NCI-H1417 (cell line): Measurements from ENCODE around the gene MRPS18C.
"Not testable (repeated sequence)": the region's sequence is repeated elsewhere in the genome, so short reads cannot be mapped to it uniquely, and the experiment has no call there.

ENCODE experiments used
- DNase-seq, 3 experiments: peaks; one replicate each; lab custom pipeline; 2025; lab: John Stamatoyannopoulos, UW

Gene MRPS18C

GRCh38 chr4:83455281-83456183 lies at the start of gene MRPS18C, which contains the start of gene HELQ:
TSS of gene MRPS18C (plus strand) at chr4:83456058. CDS start at chr4:83456078, 20 bp downstream.
TSS of gene HELQ (minus strand) at chr4:83455823. CDS start at chr4:83455693, 130 bp downstream.
- DNase-seq, result peak; percentile 97 to 99 (median 99)

DNA sequence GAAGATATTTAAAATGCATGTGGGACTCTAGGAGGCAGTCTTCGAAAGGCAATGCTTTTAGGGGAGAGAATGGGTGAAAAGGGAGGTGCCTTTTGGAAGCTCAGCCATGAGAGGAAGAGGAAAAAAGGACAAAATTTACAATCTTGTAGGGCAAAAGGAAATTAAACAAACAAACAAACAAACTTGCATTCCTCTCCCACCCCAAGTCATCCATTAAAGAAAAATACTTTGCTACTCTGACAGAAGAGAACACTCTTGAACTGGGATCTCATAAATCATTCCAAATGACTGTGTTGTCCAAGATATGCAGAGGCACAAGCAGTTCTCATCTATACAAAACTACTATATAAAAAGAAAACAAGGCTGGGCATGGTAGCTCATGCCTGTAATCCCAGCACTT lies 47.0 kb upstream of the MRPS18C start:
- no peak for DNase-seq

DNA sequence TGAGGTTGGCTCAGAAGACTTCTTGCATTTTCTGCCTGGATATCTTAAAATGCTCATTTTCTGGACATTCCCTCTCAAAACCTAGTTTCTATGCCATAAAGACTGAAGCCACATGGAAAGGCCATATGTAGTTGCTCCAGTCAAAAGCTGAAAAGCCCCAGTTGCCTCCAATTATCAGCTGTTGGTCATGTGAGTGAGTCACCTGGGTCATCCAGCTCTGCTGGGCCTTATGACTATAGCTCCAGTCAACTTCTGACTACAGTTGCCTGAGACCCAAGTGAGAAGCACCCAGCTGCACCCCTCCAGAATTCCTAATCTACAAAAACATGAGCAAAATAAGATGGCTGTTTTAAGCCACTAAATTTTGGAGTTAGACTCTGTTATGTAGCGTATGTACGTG lies 42.2 kb upstream of the MRPS18C start:
- DNase-seq, result no peak

DNA sequence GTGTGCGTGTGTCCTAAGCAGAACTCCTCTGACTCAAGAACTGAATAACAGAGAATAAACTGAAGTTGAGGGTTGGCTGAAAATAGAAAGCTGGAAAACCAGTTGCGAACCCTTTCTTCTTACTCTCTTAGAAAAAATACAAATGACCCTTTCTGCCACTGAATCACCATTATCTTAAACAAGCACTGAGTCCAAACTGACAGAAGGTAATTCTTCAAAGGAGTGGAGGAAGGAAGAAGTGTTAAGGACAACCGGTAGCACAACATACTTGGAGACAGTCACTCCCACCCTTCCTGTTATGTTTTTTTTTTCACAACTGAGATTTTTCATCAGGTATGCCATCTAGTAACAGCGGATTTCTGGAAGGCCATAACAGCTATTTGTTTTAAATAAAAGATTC lies 38.3 kb upstream of the MRPS18C start:
- DNase-seq, result no peak

- no peak for DNase-seq
Observed at GRCh38 chr4:83418211-83418610, 37.6 kb upstream of the MRPS18C start.

DNA sequence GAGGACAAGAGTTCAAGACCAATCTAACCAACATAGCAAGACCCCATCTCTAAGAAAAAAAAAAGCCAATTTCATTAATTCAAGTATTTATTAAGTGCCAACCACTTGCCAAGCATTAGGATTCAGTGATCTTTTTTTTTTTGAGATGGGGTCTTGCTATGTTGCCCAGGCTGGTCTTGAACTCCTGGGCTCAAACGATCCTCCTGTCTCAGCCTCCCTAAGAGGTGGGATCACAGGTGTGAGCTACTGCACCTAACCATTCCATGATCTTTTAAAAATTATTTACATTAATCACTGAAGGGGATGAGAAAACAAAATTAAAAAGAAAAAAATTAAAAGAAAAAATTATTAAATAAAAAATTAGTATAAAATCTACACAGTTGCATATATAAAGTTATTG lies 24.7 kb upstream of the MRPS18C start:
- no peak for DNase-seq

GRCh38 chr4:83436680-83437079 lies 19.2 kb upstream of the MRPS18C start:
- DNase-seq, result no peak

DNA sequence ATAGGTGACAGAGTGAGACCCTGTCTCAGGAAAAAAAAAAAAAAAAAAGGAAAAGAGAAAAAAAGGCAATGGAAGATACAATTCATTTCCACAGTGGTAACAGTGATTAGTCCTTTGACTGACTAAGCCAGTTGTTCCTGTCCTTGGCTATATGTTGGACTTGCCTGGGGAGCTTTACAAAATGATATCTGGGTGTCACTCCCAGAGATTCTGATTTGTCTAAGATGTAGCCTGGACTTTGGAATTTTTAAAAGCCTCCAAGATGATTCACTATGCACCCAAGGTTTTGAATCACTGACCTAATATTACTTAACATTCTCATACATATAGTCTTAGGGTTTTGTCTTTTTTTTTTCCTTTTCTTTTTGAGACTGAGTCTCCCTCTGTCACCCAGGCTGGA lies 17.1 kb upstream of the MRPS18C start:
- no peak for DNase-seq

DNA sequence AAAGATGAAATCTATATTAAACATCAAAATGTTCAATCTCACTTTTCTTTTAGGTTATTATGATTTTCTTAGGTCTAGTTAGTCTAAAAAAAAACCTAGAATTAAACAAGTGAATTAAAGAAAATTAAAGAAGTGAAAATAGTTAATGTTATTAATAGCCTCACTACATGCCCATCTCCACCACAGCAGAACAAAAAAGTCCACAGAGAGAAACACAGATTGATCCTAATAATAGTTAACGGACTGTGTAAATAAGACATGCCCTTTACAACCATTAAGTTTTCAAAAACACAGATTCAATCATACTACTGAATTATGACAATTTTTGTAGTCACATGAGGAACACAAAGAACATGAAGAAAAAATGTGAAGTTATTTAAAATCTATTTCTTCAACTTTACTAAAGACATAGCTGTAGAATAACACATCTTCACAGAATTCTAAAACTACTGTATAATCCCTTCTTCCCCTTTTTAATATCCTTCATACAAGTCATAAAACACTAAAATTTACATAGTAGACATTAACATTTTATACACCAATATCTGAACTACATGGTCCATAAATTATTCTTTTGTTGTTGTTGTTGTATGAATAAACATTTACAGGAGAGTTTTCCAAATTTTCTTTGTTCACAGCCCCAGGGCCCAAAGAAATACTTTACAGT lies 15.6 kb upstream of the MRPS18C start:
- DNase-seq, result no peak

GRCh38 chr4:83440899-83441298 lies 15.0 kb upstream of the MRPS18C start:
- DNase-seq, result no peak

DNA sequence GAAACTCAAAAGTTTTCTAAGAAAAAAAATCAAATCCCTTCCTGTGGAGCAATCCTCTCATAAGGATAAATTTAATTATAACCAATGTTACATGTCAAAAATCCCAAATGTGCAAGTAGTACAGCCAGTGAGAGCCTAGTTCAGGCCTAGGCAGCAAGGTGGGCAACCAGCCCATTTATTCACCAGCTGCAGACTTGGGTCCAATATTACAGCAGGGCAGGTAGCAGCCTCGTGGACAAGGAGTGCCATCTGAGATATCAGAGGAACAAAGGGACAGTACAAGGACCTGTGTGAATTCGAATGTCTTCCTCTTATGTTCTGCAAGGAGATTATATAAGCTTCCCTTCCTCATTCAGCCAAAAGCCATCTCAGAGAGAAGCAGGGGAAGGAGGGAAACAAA lies 6.8 kb upstream of the MRPS18C start:
- DNase-seq, result no peak

- no peak for DNase-seq
Observed at GRCh38 chr4:83454686-83455085, 1.2 kb upstream of the MRPS18C start.

GRCh38 chr4:83456184-83456501 lies 285 bp downstream of the MRPS18C start:
- DNase-seq, result no peak

- no peak for DNase-seq
Observed at GRCh38 chr4:83473423-83473822, 17.6 kb downstream of the MRPS18C start.

- no peak for DNase-seq
Observed at GRCh38 chr4:83473966-83474365, 18.1 kb downstream of the MRPS18C start.

- DNase-seq, result peak; percentile 95 to 97 (median 97)
Observed at GRCh38 chr4:83484500-83485461, 28.9 kb downstream of the MRPS18C start, which contains the start of gene ABRAXAS1. TSS of gene ABRAXAS1 (minus strand) at chr4:83485100. CDS start at chr4:83485072, 28 bp downstream.

DNA sequence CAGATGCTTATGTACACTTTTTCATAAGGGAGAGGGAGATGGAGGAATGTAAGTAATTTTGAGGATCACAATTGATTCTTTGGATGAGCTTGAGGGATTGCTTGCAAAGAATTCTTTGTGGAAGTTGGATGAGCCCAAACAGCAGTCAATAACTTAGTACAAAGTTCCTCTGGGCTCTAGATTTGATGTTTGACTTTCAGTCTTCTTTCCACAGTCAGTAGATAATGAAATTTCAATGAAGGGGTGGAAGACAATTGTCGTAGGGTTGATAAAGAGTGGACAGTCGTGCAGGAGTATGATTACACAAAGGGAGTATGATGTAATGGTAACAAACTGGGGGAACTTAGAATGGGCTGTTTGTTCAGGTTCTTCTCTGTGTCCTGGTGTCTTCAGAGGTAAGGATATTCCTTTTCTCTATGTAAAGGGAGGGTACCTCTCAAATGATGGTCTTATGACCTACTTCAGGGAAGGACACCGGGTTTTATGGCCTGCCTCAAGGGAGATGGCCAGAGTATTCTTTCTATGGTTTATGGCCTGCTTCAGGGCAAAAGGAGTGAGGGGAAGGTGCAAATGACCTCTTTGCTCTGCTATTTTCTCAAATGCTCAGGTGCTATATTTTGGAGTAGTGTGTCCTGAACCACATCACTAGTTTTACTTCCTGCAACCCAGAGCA lies 30.7 kb downstream of the MRPS18C start:
- DNase-seq, result no peak

GRCh38 chr4:83489711-83490326 lies 34.0 kb downstream of the MRPS18C start:
- no peak for DNase-seq

GRCh38 chr4:83490876-83491450 lies 35.1 kb downstream of the MRPS18C start:
- DNase-seq, result peak; percentile 10 to 35 (median 11)

DNA sequence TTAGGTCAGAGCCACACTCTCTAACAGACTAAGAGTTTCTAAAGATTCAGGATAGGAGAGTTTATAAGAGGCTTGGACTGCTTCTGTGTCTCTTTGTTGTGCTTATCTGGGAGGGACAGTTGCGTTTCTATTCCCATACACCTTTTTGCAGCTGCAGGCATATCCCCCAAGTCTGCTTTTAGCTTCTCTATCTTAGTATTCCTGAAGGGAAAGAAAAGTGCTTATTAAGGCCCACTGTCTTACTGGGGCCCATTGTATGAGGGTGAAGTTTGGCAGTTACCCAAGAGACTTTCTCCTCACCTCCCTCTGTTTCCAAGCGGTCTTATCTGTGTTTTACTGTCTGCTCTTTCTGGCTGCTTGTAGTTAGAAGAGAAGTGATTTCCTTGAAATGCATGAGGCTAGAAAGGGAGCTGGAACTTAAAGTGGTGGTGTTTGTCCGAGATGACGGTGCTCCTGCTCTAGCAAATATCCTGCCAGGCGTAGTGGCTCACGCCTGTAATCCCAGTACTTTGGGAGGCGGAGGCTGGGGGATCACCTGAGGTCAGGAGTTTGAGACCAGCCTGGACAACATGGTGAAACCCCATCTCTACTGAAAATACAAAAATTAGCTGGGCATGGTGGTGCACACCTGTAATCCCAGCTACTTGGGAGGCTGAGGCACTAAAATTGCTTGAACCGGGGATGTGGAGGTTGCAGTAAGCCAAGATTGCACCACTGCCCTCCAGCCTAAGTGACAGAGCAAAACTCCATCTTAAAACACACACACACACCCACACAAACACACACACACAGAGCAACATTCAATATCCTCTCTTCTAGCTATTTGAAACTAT lies 40.4 kb downstream of the MRPS18C start:
- not testable (repeated sequence) for DNase-seq
